Stimulated activated CD4-positive, alpha-beta T cell treated with anti-CD3 and anti-CD28 coated beads, Interleukin-2, amount 100 ng/mL, for 4 hours (primary cell): ENCODE measurements around the gene CHRNA4.
"Not testable (repeated sequence)": the region's sequence is repeated elsewhere in the genome, so short reads cannot be mapped to it uniquely, and the experiment has no call there.

Experiments used
- DNase-seq: peaks from one replicate; pipeline ENCODE4 v3.0.0-alpha.2; 2020; ENCODE audit warnings: low read depth

CHRNA4 gene

DNA sequence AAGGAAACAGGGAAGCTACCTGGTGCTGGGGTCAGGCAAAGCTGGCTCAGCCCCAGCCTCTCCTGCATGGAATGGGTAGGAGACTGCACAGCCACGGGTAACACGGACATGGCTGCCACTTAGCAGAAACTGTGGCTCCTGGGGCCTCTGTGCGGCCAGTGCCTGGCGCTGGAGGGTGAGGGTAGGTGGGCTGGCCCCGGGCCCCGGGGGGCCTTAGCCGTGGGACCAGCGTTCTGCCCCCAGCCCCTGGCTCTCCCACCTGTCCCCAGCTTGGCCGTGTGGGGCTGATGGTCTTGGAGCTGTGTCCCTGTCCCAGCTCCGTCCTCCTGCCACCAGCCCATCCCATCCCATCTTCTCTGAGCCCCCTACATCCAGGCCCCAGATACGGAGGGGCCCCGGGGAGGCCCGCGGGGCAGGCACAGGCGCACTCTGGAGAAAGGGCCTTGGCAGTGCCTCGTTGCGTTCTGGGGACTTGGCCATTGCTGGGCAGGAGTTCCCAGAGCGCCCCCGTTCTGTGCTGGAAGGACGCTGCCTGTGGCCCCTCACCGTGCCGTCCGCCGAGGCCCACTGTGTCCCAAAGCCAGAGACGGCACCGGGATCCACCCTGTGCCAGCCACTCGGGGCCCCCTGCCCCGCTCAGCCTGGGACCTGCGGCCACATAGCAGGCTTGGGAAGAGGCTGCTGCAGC is 12.2 kb downstream of the CHRNA4 start:
- no peak for DNase-seq

- no peak for DNase-seq
These were observed 13.0 kb downstream of the CHRNA4 start for GRCh38 chr20:63347950-63348827.

DNA sequence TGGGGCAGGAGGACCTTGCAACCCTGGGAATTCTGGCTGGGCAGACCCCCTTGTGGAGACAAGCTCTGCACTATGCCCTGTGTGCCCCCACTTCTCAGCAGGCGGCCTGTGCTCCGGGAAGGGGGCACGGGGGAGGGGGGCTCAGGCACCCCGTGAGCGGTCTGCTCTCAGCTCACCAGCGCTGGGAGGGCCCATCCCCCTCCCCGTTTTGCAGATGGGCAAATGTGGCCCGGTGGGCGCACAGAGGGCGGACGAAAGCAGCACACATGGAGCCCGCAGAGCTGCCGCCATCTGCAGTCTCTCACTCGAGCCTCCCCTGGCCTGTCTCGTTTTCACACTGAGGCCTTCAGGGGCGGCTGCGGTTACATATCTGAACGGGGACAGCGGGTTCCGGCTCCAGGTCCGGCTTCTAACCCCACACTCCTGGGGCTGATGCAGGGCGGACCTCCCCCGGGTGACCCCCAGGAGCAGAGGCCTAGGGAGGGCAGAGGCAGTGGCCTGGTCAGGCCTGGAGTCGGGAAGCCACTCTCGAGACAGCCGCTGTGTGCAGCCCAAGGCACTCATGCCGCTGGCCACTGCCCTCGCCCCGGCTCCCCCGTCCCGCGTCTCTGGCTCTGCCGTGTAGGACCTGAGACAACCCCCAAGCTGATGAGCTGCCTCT is 13.9 kb downstream of the CHRNA4 start:
- no peak for DNase-seq

- no peak for DNase-seq
These were observed 14.7 kb downstream of the CHRNA4 start for GRCh38 chr20:63346131-63347080.

- no peak for DNase-seq
These were observed 15.6 kb downstream of the CHRNA4 start for GRCh38 chr20:63345328-63346100.

- DNase-seq = no peak
These were observed 16.4 kb downstream of the CHRNA4 start for GRCh38 chr20:63344616-63345327.

- no peak for DNase-seq
These were observed 17.4 kb downstream of the CHRNA4 start for GRCh38 chr20:63343460-63344445.

GRCh38 chr20:63342561-63343459 is 18.3 kb downstream of the CHRNA4 start:
- no peak for DNase-seq

DNA sequence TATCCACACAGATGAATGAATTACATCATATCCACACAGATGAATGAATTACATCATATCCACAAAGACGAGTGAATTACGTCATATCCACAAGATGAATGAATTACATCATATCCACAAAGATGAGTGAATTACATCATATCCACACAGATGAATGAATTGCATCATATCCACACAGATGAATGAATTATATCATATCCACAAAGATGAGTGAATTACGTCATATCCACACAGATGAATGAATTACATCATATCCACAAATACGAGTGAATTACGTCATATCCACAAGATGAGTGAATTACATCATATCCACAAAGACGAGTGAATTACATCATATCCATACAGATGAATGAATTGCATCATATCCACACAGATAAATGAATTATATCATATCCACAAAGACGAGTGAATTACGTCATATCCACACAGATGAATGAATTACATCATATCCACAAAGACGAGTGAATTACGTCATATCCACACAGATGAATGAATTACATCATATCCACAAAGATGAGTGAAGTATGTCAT is 20.9 kb downstream of the CHRNA4 start:
- not testable (repeated sequence) for DNase-seq

DNA sequence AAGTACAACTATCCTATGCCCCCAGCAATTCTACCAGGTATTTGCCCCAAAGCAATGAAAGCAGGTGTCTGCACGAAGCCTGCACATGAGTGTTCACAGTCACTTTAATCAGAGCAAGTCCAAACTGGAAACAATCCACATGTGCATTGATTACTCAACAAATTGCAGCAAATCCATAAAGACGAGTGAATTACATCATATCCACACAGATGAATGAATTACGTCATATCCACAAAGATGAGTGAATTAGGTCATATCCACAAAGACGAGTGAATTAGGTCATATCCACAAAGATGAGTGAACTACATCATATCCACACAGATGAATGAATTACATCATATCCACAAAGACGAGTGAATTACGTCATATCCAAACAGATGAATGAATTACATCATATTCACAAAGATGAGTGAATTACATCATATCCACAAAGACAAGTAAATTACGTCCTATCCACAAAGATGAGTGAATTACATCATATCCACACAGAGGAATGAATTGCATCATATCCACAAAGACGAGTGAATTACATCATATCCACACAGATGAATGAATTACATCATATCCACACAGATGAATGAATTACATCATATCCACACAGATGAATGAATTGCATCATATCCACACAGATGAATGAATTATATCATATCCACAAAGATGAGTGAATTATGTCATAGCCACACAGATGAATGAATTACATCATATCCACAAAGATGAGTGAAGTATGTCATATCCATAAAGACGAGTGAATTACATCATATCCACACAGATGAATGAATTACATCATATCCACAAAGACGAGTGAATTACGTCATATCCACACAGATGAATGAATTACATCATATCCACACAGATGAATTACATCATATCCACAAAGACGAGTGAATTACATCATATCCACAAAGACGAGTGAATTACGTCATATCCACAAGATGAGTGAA is 21.7 kb downstream of the CHRNA4 start:
- not testable (repeated sequence) for DNase-seq

DNA sequence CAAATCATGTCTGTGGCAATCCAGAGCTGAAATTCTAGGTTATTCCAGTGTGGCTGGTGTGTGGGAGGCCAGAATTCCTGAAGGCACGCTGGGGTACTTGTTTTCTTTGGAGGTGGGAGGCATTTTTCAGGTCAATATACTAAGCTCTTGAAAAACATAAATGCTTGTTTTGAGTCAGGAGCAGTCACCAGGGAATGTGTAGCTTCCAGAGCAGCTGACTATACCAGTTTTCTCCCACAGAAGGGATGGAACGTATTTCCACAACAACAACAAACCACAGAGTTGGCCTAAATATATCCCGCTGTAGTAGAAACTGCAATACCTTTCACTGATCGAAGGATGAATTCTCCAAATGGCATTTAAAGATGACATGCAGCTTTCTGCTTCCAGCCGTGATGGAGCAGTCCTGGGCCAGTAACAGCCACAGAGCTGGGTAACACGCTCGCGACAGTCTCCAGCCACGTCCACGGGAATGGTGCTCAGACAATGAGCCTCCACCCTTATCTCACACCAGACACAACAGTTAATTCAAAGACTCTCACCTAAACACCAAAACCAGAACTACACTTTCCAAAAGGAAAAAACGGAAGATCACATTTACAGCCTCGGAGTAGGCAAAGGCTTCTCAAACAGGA is 23.2 kb downstream of the CHRNA4 start:
- DNase-seq = no peak

DNA sequence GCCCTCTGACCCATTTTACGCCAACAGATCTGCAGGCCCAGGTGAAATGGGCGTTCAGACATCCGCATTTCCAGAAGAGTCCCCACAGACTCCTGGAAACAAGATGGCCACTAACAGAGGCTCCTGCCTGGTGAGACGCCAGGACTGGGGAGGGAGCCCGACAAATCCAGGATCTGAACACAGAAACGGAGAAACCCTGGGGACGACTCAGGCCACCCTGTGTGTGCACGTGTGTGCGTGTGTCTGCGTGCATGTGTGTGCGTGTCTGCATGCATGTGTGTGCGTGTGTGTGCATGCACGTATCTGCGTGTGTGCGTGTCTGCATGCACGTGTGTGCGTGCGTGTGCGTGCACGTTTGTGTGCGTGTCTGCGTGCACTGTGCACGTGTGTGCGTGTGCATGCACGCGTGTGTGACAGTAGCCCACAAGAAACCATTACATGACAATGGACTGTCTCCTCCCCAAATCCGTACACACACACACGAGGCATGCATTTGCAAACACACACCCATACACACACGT is 24.9 kb downstream of the CHRNA4 start:
- no peak for DNase-seq

DNA sequence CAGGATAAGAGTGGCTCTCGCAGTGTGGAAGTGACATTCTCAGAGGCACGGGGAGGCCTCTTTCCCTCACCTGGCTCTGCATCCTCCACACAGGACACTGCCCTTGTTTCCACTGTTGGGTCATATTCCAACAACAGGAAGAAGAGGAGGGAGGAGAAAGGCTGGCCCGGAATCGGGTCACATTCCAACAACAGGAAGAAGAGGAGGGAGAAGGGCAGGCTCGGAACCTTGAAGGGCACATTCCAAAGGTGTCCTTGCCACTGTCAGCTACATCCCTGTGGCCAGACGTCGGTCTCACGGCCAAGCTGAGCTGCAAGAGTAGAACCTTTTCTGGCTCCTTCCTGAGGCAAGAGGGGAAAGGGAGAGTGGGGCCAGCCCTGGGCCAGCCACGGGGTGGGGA is 25.4 kb downstream of the CHRNA4 start:
- DNase-seq = no peak

DNA sequence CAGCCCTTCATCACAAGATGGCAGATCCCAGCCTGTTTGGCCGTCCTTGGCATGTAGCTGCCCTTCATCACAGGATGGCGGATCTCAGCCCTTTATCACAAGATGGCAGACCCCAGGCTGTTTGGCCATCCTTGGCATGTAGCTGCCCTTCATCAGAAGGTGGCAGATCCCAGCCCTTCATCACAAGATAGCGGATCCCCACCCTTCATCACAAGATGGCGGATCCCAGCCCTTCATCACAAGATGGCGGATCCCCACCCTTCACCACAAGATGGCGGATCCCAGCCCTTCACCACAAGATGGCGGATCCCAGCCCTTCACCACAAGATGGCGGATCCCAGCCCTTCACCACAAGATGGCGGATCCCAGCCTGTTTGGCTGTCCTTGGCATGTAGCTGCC is 26.1 kb downstream of the CHRNA4 start:
- DNase-seq = not testable (repeated sequence)

GRCh38 chr20:63334356-63334755 is 26.8 kb downstream of the CHRNA4 start:
- no peak for DNase-seq
